Calu3 (cell line): ENCODE data around the gene MSX2. TPM values are rescaled to one million over a fixed set of nuclear protein-coding genes. Genes with fewer than 3 reads are reported as not detected.

Experiments
- Bru-seq: library from RNA; stranded (reverse); fragments of 400-500 nt; gene quantifications from one replicate; lab custom pipeline; 2021; lab: Mats Ljungman, UMichigan
- BruChase-seq, 2 experiments: library from RNA; stranded (reverse); fragments of 400-500 nt; gene quantifications; one replicate each; lab custom pipeline; 2021; lab: Mats Ljungman, UMichigan
- BruUV-seq: library from RNA; stranded (reverse); fragments of 400-500 nt; replicated peaks from 2 replicates; lab custom pipeline; 2021; lab: Mats Ljungman, UMichigan
- CTCF ChIA-PET: fragments of 300-600 bp; sonication (Branson Sonifier 250); formaldehyde crosslinking; loops from one replicate; lab custom pipeline; 2022; ENCODE audit warnings: antibody characterized with exemption; lab: Charles Lee
- DNase-seq: peaks from one replicate; pipeline ENCODE4 v3.0.0; 2022
- H3K27ac Mint-ChIP-seq: one replicate; pipeline ENCODE4 v1.8.0; 2022; ENCODE audit warnings: mixed read lengths; ENCODE audit not compliant: unreplicated experiment
- H3K27me3 Mint-ChIP-seq: one replicate; pipeline ENCODE4 v1.8.0; 2022; ENCODE audit warnings: mixed read lengths; ENCODE audit not compliant: unreplicated experiment
- H3K36me3 Mint-ChIP-seq: one replicate; pipeline ENCODE4 v1.8.0; 2022; ENCODE audit warnings: mild to moderate bottlenecking, moderate library complexity, mixed read lengths; ENCODE audit not compliant: insufficient read depth, unreplicated experiment
- H3K4me1 Mint-ChIP-seq: one replicate; pipeline ENCODE4 v1.8.0; 2022; ENCODE audit warnings: mild to moderate bottlenecking, low read depth, mixed read lengths; ENCODE audit not compliant: unreplicated experiment
- H3K4me3 Mint-ChIP-seq: one replicate; pipeline ENCODE4 v1.8.0; 2022; ENCODE audit warnings: mild to moderate bottlenecking, low read depth, moderate library complexity, mixed read lengths; ENCODE audit not compliant: unreplicated experiment
- H3K9me3 Mint-ChIP-seq: one replicate; pipeline ENCODE4 v1.8.0; 2022; ENCODE audit warnings: low read depth, mixed read lengths; ENCODE audit not compliant: unreplicated experiment
- CTCF ChIP-seq: fragments of 200-600 bp; IDR thresholded peaks from one replicate; pipeline ENCODE4 v1.8.0; 2022; ENCODE audit warnings: antibody characterized with exemption; ENCODE audit not compliant: unreplicated experiment
- intact Hi-C: fragments of 100-400 bp; cut with micrococcal nuclease; formaldehyde crosslinking; loops from one replicate; pipeline ENCODE4 v1.10.0; 2022; ENCODE audit not compliant: unreplicated experiment
- long read RNA-seq: library from polyadenylated mRNA; stranded (forward); transcript quantifications from one replicate; pipeline ENCODE4 v2.0.0, GENCODE V29; 2022
- total RNA-seq: library from RNA; stranded (reverse); gene quantifications from 2 replicates; pipeline ENCODE4 v1.2.3, GENCODE V29; 2022

The MSX2 gene
- 8.4 and 10.4 TPM in 2 replicates for total RNA-seq
- Bru-seq, nascent RNA: percentile 62 among the genes with signal in this experiment
- percentile 37 among the genes with signal in this experiment for BruChase-seq, experiment 1, labeled RNA remaining after a 6-hour chase
- percentile 54 among the genes with signal in this experiment for BruChase-seq, experiment 2, labeled RNA remaining after a 2-hour chase
- long read RNA-seq, transcript MSX2-201 (2 exons, 2,241 nt): major isoform, 18 of 22 reads
- long read RNA-seq, partial matches to known transcripts: 1 of 22 reads
- long read RNA-seq, other reads (novel, unspliced or antisense): 2 of 22 reads

- Mint-ChIP-seq H3K27me3 (peaks cover 43% of the 10 kb centered on the region), H3K9me3 (no peaks in the 10 kb centered on the region), H3K4me1 (peaks cover 31% of the 10 kb centered on the region), H3K36me3 (peaks cover 30% of the 10 kb centered on the region), H3K27ac (peak within 1 kb of the TSS; percentile 81), H3K4me3 (peak within 1 kb of the TSS; percentile 81)
- peak; percentile 95 for DNase-seq
- TF ChIP-seq CTCF: no peak
- intact Hi-C loops: loop anchor here (2.0 to 5.0 kb wide), 3 partner anchors 122 to 192 kb away; no protein-coding TSS in a partner anchor
- BruUV-seq: no TSS peak
- CTCF ChIA-PET: interaction anchor here (0.6 to 1.0 kb wide), 12 partner anchors 8 to 1182 kb away, joined by 3 to 14 read pairs (median 4); no protein-coding TSS in a partner anchor
Observed at GRCh38 chr5:174724484-174725260, at the start of gene MSX2. Gene MSX2 (plus strand): TSS chr5:174724582. CDS start chr5:174724660, 78 bp downstream.

GRCh38 chr5:174675110-174675509 lies 49.3 kb upstream of the MSX2 start:
- TF ChIP-seq CTCF: no peak
- H3K9me3 Mint-ChIP-seq: no peaks in the 10 kb centered on the region
- intact Hi-C loops: no loop called here
- DNase-seq: no peak
- no peak overlapping the region for H3K4me3 Mint-ChIP-seq
- no TSS peak for BruUV-seq
- no peaks in the 10 kb centered on the region for H3K36me3 Mint-ChIP-seq
- no peak overlapping the region for H3K27ac Mint-ChIP-seq
- CTCF ChIA-PET: no interaction called here
- H3K4me1 Mint-ChIP-seq: peaks cover 8% of the 10 kb centered on the region
- peaks cover 13% of the 10 kb centered on the region for H3K27me3 Mint-ChIP-seq

- Mint-ChIP-seq H3K27ac (no peak overlapping the region), H3K4me3 (no peak overlapping the region), H3K27me3 (peaks cover 13% of the 10 kb centered on the region), H3K36me3 (no peaks in the 10 kb centered on the region), H3K4me1 (peaks cover 8% of the 10 kb centered on the region), H3K9me3 (no peaks in the 10 kb centered on the region)
- BruUV-seq: no TSS peak
- CTCF ChIA-PET: no interaction called here
- TF ChIP-seq CTCF: no peak
- intact Hi-C loops: no loop called here
- DNase-seq: no peak
Observed at GRCh38 chr5:174675916-174676315, 48.5 kb upstream of the MSX2 start.

GRCh38 chr5:174678107-174678506 lies 46.3 kb upstream of the MSX2 start:
- Mint-ChIP-seq H3K9me3 (no peaks in the 10 kb centered on the region), H3K4me1 (peaks cover 8% of the 10 kb centered on the region), H3K4me3 (no peak overlapping the region), H3K27me3 (peaks cover 13% of the 10 kb centered on the region), H3K27ac (no peak overlapping the region), H3K36me3 (no peaks in the 10 kb centered on the region)
- no peak for DNase-seq
- no peak for TF ChIP-seq CTCF
- CTCF ChIA-PET: no interaction called here
- BruUV-seq: no TSS peak
- intact Hi-C loops: no loop called here
